GM19351 (cell line): ENCODE results near the gene SAMD5.
"Not testable (repeated sequence)": the region's sequence is repeated elsewhere in the genome, so short reads cannot be mapped to it uniquely, and the experiment has no call there.

Experiments used
- ATAC-seq: cut with Tn5 transposase; IDR thresholded peaks from one replicate; pipeline ENCODE4 v1.9.1; 2021; ENCODE audit warnings: mild to moderate bottlenecking, moderate library complexity; ENCODE audit not compliant: unreplicated experiment

SAMD5 gene

DNA sequence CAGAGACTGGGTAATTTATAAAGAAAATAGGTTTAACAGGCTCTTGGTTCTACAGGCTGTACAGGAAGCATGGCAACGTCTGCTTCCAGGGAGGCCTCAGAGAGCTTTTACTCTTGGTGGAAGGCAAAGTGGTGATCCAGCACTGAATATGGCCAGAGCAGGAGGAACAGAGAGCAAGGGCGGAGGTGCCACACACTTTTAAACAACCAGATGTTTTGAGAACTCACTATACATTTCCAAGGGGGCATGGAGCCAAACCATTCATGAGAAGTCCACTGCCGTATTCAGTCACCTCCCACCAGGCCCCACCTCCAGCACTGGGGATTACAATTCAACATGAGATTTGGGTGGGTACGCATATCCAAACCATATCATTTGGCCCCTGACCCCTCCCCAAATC is 18.7 kb downstream of the SAMD5 start:
- no peak for ATAC-seq

DNA sequence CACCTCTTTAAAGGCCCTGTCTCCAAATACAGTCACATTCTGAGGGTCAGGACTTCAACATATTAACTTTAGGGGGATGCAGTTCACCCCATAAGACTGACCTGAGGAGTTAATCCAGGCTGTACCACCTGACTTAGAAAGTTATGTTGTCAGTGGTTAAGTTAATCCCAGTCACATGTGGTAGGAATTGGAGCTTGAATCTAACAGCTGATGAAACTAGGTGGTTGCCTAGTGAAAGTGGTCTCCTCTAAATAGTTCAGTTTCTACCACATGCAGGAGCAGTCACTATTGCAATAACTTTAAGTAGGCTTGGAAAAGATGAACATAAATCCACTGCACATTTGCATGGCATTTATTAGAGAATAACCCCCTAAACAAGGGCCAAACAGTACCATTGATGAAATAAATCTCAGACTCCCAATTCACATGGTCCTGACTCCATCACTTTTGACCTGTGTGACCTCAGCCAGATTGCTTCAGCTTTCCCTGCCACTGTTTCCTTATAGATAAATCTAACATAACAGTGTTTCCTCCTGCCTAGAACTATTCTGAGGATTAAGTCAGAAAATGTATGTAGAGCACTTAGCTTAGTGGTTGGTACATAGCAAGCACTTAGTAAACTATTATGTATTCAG is 20.1 kb downstream of the SAMD5 start:
- no peak for ATAC-seq

DNA sequence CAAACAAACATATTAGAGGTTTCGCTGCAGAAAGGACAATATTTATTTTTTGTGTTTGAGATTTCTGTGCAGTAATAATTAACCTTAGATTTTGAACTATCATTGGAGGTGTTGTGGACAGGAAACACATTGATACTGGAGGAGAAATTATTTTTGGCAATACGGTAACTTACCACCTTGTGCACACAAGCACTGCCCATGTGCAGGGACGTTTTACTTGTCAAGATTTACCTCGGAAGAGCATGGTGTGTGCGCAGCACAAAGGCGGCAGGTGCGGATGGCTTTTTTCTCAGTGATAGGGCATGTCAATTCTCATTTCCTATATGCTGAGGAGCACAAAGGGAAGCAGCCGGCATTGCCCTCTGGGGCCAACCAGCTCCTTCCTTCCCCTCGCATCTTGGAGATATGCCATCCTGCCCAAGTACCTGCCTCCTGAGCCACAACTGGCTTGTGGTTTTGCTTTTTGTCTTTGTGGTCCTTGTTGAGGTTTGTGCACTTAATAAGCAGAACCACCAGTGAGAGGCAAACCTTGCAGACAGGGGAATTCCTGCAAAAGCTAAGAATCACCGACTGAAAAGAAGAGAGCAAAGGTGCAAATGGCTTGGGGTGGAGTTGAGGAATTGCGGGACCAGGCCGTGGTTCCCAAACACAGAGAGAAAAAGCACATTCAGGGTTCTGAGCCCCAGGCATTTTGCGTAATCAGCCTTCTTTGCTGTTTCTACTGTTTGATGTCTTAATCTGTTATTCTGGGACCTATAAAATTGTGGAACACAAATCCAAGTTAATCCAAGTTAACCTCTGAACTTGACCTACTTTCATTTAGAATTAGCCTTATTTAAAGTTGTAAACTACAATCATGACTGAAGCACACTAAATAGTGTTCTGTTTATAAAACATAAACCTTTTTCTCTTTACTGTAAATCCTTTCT is 21.9 kb downstream of the SAMD5 start:
- peak; percentile 49 for ATAC-seq

GRCh38 chr6:147531321-147531720 is 22.8 kb downstream of the SAMD5 start:
- ATAC-seq, result no peak

GRCh38 chr6:147534116-147534860 is 25.8 kb downstream of the SAMD5 start:
- no peak for ATAC-seq

- ATAC-seq, result no peak
These were observed 30.3 kb downstream of the SAMD5 start for GRCh38 chr6:147538821-147539220.

GRCh38 chr6:147540075-147540474 is 31.6 kb downstream of the SAMD5 start:
- no peak for ATAC-seq

- ATAC-seq, result not testable (repeated sequence)
These were observed 33.9 kb downstream of the SAMD5 start for GRCh38 chr6:147542436-147542835.

- no peak for ATAC-seq
These were observed 35.9 kb downstream of the SAMD5 start for GRCh38 chr6:147544420-147544819.

DNA sequence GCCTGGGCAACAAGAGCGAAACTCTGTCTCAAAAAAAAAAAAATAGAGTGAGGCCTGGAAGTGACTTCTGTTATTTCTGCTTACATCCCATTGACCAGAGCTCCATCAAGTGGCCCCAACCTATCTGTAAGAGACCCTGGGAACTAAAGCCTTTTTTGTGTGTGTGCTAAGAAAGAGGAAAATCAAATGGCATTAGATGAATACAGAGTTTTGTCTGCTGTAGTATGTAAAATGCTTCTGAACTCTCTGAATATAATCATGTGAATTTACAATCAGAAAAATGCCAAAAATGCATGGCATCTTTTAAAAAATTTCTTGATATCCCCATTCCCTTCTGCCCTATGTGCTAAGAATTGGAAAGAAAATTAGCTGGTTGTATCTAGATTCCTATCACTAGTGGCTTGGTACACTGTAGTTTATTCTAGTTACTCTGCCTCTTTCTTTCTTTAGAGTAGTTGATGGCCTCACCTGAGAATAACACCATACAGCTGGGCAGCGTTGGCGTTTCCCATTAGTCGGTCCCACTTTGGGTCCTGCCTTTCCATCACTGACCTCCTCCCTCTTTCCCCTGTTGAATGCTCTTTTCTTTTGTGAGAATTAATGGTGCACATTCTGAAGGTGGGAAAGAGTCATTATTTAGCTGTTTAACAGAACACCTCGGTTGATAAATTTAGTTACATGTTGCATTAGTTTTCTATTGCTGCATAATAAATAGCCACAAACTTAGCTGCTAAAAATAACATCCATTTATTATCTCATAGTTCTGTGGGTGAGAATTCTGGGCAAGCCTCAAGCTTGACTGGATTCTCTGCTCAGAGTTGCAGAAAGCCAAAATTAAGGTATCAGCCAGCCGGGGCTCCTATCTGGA is 38.2 kb downstream of the SAMD5 start:
- no peak for ATAC-seq

- no peak for ATAC-seq
These were observed 38.9 kb downstream of the SAMD5 start for GRCh38 chr6:147547369-147547902.

- no peak for ATAC-seq
These were observed 40.5 kb downstream of the SAMD5 start for GRCh38 chr6:147548921-147549475.

- ATAC-seq, result no peak
These were observed 41.0 kb downstream of the SAMD5 start for GRCh38 chr6:147549531-147549930.

GRCh38 chr6:147551976-147552375 is 43.5 kb downstream of the SAMD5 start:
- ATAC-seq, result no peak

DNA sequence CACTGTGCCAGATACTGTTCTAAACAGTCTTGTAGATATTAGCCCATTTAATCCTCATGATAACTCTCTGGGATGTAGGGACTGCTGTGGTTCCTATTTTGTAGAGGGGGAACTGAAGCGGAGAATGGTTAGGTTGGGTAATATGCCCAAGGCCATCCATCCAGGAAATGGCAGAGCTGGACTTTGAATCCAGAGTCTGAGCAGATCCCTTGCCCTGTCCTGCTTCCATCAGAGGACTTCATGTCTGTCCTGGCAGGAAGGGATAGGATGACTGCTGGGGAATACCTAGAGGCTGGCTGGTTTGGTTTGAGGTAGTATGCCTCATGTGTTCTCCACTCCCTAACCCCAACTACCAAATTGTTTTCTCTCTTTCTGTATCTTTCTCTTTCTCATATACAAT is 44.6 kb downstream of the SAMD5 start:
- ATAC-seq, result no peak

GRCh38 chr6:147554281-147554680 is 45.8 kb downstream of the SAMD5 start:
- no peak for ATAC-seq

DNA sequence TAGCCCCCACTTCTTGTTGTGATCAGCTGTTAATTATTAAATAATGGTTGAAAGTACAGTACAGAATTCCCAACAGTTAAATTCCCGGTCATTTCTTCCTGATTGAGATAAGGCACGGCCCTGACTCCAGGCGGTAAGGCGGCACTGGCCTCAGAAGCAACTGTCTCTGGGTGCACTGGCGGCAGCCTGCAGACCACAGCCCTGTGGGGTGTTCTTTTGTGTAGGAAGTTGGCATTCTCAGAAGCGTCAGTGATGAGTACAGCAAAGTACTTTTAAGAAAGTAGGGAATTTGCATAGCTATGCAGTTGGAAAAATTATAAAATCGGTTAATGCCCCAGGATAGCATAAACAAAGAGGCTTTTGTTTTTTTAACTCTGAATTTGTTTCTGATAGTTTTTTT is 50.5 kb downstream of the SAMD5 start:
- no peak for ATAC-seq

GRCh38 chr6:147560670-147561069 is 52.2 kb downstream of the SAMD5 start:
- no peak for ATAC-seq

GRCh38 chr6:147561726-147562125 is 53.2 kb downstream of the SAMD5 start:
- ATAC-seq, result no peak

- no peak for ATAC-seq
These were observed 55.0 kb downstream of the SAMD5 start for GRCh38 chr6:147563472-147563871.
